Activated CD4-positive, alpha-beta T cell treated with anti-CD3 and anti-CD28 coated beads, Interleukin-2, Interleukin-6, amounts not matched to agents 100 ng/mL and 50 ng/mL, durations not matched to agents 16 hours and 8 hours (primary cell): Measurements from ENCODE around the gene NUDT21.
"Not testable (repeated sequence)": the region's sequence is repeated elsewhere in the genome, so short reads cannot be mapped to it uniquely, and the experiment has no call there.

Source experiments
- DNase-seq: peaks from one replicate; pipeline ENCODE4 v3.0.0-alpha.2; 2020

The NUDT21 gene

DNA sequence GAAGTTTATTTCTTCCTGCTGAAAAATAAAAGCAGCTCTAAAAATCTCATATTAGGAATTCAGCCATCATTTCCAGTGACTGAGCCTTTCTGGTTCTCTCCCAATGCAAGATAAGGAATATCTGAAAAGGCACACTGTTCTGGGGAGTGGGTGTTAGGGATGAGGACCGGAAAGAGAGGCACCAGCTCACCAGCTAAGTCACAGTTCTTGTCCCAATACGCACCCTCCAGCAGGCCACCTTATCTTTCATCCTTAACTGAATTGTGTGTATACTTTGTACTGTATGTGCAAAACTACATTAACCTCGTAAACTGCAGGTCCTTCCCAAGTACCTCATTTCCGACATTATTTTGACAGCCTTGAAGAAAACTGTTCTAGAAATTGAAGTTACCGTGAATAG, 36.8 kb downstream of the NUDT21 start:
- DNase-seq = no peak

DNA sequence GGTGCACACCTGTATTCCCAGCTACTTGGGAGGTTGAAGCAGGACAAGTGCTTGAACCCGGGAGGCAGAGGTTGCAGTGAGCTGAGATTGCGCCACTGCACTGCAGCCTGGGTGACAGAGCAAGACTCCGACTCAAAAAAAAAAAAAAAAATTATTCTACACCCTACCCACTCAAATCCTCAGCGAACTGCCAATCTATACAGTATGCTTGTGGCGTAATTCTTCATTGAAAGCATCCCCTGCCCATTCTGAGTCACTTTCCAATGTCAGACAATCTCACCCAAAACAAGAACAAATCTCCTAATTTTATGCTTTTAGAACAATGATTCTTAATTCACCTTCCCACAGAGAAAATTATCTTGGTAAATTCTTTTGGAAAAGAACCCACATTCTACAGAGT, 37.8 kb downstream of the NUDT21 start:
- DNase-seq = no peak

DNA sequence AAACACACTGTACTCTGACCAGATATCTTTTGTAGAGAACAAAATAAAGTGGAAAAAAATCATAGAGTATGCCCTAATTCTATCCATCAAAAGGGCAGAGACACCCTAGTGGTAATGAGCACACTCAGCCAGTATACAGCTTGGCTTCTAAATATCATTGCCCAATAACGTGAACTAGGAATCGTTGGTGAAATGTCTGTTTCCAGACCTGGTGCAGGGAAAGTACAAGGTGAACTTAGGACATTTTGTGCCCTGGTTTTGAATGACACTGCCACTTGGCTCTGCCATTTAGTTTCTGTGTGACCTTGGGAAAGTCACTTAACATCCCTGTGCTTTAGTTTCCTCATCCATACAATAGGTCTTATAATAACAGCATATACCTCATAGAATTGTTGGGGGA, 39.5 kb downstream of the NUDT21 start:
- DNase-seq = no peak

DNA sequence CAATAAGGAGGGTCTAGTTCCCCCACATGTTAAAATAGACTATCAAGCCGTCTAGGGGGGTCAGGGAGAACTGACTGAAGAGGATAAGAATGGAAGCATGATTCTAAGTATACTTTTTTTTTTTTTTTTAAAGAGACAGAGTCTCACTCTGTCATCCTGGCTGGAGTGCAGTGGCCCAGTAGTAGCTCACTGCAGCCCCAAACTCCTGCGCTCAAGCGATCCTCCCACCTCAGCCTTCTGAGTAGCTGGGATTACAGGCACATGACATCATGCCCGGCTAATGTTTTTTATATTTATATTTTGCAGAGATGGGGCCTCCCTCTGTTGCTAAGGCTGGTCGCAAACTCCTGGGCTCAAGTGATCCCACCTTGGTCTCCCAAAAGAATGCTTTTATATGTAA, 40.0 kb downstream of the NUDT21 start:
- no peak for DNase-seq

DNA sequence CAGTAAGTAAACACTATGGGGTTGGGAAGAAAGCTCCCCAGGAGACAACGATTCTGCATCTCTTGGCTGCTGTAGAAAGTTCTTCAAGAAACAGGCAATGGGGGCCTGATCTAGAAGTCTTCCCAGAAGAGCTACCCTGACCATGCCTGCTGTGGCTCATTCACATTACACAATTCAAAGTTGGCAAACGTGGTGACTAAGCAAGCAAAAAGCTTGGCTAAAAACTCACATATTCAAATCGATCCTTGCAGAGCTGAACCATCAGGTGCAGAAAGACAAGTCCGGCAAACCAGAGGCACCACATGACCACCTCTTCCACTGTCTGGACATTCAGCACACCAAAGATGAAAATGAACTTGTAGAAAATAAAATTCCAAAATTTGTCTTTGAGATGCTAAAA, 41.9 kb downstream of the NUDT21 start:
- no peak for DNase-seq

DNA sequence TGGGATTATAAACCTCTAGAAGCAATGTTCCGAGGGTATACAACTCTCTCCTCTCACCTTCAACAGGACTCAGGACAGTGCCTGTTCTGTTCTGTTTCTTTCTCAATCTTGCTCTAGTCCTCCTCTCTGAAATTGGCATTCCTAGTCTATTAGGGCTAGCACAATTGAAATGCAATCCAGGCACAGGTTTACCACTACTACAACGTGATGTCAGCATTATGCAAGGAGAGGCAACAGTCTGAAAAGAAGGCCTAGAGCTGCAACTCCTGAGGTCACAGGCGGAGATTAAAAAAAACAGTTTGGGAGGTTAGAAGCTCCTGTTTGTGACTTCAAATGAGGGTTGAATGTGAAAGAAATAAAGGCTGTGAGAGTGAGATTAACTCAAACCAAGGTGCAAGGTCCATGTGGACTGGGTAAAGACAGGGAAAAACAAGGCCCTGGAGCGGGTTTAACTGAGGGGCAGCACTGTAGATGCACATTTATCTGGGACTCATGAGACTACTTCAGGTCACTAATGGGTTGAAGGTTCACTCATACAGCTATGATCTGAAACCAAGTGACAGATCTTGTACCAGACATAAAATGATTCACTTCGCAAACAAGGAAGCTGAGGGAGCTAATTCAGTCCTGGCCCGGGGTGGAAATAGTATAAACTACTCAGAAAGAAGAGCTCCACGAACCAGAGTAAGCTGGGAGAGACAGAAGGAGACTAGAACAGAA, 42.6 kb downstream of the NUDT21 start:
- no peak for DNase-seq

DNA sequence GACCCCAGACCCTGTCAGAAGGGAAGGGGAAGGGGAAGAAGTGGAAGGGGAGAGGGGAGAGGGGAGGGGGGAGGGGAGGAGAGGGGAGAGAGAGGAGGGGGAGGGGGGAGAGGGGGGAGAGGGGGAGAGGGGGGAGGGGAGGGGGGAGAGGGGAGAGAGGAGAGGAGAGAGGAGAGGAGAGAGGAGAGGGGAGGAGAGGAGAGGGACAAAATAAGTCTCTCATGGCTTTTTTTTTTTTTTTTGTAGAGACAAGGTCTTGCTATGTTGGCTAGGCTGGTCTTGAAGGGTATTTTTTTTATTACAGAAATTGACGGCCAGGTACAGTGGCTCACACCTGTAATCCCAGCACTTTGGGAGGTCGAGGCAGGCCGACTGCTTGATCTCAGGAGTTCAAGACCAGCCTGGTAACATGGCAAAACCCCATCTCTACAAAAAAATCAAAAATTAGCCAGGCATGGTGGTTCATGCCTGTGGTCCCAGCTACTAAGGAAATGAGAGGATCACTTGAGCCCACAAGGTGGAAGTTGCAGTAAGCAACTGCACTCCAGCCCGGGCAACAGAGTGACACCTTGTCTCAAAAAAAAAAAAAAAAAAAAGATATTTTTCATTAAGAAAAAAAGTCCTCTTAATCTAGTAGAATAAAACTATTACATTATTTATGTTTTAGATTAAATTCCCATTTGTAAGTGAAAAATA, 45.0 kb downstream of the NUDT21 start:
- no peak for DNase-seq

DNA sequence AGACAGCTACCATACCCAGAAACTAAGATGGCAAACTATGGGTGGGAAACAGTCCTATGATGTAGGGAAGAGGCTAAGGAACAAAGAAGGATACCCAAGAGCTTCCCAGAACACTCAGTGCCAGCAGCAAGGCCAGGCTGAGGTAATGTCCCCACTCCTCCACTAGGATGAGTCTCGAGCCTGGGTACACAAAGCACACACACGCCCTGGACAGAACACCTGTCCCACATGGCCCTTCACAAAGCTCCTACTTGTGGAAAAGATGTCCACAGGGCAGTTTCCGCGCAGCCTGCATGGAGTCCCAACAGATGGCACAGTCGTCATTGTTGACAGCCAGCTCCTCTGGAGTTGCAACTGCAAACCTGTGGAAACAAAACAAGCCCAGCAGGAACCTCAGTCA, 49.6 kb downstream of the NUDT21 start:
- no peak for DNase-seq

DNA sequence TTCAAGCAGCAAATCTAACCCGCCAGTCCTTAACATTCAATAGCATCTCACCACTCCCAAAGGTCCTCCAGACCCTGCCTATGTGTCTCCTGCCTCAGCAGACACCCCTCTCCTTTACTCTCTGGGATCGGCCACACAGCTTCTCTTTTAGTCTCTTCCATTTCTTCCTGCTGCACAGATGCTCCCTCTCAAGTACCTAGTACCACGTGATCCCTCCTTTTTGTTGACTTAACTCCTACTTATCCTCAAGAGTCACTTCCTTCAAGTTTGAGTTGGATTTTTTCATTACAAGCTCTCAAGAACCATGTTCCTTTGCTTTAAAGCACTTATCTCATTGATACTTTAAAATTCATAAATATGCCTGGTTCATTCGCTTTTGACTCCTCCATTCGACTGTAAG, 50.7 kb downstream of the NUDT21 start:
- no peak for DNase-seq

DNA sequence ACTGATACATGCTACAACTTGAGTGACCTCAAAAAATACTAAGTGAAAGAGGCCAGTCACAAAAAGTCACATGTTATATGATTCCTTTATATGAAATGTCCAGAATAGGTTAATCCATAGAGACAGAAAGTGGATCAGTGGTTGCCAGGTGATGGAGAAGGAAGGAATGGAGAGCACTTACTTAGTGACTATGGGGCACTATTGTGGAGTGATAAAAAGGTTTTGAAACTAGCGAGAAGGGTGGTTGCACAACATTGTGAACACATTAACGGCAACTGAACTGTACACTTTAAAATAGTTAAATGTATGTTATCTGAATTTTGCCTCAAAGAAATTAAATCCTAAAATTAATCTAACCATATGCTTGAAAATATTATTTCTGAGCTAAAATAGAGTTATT, 51.6 kb downstream of the NUDT21 start:
- no peak for DNase-seq

DNA sequence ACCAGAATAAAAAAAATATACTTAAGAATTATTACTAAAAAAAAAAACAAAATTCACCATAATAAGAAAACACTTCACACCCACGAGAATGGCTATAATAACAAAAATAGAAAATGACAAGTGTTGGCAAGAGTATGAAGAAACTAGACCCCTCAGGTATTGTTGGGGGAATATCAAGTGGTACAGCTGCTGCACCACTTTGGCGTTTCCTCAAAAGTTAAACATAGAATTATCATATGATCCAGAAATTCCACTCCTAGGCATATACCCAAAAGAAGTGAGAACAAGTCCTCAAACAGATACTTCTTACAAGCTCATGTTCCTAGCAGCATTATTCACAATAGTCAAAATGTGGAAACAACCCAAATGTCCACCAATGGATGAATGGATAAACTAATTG, 52.1 kb downstream of the NUDT21 start:
- no peak for DNase-seq

DNA sequence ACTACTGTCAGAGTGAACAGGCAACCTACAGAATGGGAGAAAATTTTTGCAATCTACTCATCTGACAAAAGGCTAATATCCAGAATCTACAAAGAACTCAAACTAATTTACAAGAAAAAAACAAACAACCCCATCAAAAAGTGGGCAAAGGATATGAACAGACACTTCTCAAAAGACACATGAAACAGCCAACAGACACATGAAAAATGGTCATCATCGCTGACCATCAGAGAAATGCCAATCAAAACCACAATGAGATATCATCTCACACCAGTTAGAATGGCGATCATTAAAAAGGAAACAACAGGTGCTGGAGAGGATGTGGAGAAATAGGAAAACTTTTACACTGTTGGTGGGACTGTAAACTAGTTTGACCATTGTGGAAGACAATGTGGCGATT, 54.4 kb downstream of the NUDT21 start:
- not testable (repeated sequence) for DNase-seq

DNA sequence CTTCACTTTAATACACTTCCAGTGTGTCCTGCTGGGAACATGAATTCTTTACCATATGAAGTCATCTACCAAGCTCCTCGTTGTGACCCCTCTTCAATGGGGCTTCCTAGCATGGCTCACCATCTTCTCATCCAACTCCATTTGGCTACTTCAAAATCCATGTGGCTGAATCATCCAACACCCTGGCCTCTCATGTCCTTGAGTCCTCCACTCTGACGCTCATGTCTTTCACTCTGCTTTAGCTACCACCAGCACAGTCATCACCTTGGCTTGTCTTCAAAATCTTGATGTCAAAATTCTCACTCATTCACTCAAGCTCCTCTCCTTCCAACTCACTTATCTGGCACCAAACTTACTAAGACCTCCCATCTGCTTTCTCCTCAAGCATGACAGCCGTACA, 61.6 kb downstream of the NUDT21 start:
- no peak for DNase-seq

DNA sequence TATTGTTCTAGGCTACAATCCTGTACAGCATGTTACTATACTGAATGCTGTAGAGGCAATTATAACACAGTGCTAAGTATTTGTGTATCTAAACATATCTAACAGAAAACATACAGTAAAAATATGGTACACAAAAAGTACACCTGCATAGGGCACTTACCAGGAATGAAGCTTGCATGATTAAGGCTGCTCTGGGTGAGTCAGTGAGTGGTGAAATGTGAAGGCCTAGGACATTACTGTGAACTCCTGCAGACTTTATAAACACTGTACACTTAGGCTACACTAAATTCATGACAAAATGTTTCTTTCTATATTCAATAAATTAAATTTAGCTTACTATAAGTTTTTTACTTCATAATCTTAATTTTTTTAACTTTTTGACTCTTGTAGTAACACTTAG, 62.9 kb downstream of the NUDT21 start:
- DNase-seq = no peak

DNA sequence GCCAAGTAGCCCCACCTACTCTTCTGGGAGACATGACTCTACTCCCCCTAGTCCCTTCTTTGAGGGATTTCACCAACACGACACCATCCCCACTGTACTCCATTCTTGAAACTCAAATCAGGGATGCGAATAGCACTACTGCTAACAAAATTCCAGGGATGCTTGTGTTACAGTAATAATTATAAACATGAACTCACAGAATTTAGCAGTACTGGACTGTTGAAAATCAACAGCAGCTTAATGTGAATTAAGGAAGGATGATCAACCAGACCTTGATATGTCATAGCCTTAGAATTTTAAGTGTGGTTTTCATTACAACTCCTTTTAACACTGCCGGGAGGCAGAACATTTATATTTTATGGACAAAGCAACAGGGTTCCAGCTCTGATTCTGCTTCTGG, 63.7 kb downstream of the NUDT21 start:
- DNase-seq = no peak

DNA sequence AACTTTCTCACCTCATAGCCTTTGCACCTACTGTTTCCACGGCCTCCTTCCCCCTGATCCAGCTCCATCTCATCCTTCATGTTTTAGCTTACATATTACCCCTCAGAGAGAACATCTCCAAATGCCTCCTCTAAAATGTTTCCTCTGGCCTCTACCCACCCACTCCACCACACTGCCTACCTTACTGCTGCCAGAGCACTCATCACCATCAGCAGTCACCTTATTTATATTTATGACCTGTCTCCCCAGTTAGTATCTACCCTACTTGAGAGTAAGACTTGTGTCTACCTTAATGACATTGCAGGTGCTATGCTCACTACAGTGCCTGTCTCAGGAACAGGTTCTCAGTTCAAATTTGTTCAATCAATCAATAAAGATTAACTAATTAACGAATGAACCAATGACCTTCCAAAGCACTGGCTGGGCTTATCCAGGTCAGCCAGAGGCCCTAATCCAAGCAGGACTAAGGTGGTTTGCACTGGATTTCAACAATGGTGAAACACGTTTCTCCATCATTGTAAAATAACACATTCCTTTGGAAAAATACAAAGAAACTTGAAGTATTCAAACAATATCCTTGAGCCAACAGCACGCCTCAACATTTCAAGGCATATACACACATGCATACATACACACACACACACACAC, 66.9 kb downstream of the NUDT21 start:
- no peak for DNase-seq

DNA sequence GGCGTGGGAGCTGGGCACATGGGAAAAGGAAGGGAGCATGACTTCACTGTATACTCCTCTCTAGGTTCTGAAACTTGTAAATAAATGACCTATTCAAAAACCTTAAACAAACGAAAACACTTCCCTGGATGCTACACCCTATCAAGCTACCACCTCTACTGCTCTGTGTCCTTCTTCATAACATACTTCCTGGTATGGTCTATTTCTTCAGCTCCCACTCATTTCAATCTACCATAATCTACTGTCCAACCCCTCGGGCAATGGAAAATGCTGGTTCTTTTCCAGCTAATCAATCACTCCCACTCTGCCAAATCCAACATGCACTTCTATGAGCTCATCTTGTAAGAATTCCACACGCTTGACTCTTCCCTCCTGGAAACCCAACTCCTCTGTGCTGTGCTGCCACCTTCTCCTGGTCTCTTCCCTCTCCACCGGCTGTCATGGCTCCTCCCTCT, 68.2 kb downstream of the NUDT21 start:
- no peak for DNase-seq

DNA sequence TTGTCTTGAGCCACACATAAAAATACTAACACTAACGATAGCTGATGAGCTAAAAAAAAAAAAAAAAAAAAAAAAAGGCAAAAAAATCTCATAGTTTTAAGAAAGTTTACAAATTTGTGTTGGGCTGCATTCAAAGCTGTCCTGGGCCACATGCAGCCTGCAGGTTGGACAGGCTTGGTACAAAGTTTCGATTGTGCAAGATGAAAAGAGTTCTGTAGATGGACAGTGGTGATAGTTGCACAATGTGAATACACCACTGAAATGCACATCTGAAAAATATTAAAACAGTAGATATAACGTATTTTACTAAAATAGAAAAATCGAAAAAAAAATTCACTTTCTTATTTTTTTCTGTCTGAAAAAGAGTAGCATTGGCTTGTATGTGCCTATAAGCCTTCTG, 68.7 kb downstream of the NUDT21 start:
- no peak for DNase-seq

DNA sequence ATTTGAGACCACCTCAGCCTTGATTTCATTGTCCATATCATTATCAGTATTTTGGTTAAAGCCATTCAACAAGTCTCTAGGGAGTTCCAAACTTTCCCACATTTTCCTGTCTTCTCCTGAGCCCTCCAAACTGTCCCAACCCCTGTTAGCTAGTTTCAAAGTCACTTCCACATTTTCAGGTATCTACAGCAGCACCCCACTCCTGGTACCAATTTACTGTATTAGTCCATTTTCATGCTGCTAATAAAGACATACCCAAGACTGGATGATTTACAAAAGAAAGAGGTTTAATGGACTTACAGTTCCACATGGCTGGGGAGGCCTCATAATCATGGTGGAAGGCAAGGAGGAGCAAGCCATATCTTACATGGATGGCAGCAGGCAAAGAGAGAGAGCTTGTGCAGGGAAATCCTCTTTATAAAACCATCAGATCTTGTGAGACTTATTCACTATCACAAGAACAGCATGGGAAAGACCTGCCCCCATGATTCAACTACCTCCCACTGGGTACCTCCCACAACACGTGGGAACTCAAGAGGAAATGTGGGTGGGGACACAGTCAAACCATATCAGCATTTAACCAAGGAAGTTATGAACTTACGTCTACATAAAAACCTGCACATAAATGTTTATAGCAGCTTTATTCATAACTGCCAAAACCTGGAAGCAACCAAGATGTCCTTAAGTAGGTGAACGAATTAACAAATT, 70.2 kb downstream of the NUDT21 start:
- DNase-seq = not testable (repeated sequence)
